Measurements from ENCODE around the gene SNAPC4. TPM values are rescaled to one million over a fixed set of nuclear protein-coding genes. Genes with fewer than 3 reads are reported as not detected.

The SNAPC4 gene
- total RNA-seq, 1 experiment from 2014 or later: 6.3 TPM

DNA sequence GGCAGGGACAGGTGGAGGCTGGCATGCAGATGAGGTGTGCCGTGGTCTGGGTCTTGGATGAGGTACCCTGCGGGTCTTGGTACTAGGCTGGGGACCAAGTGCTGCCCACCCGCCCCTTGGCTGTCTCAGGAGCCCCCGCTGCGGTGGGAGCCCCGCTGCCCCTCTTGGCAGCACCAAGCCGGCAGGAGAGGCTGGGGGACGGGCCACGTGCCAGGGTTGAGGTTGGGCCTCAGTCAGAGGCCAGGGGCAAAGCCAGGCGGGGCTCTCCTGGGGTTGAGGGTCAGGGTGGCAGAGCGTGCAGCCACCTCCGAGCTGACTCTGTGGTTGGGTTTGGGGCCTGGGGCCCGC, 28.5 kb downstream of the SNAPC4 start:
- no peaks in the 10 kb centered on the region; the same call in 1 of the 2 replicates for H3K36me3 ChIP-seq
- peaks cover 16% of the 10 kb centered on the region for H3K4me1 ChIP-seq (replicated peaks)
- no peaks in the 10 kb centered on the region for H3K27me3 ChIP-seq (replicated peaks)
- H3K4me3 ChIP-seq: no peak overlapping the region
- H3K9me3 ChIP-seq (replicated peaks): no peaks in the 10 kb centered on the region
- no peak for DNase-seq (ENCODE audit: low read depth in 1 of 2, low spot score in 2 of 2)
- no peak overlapping the region for H3K27ac ChIP-seq

DNA sequence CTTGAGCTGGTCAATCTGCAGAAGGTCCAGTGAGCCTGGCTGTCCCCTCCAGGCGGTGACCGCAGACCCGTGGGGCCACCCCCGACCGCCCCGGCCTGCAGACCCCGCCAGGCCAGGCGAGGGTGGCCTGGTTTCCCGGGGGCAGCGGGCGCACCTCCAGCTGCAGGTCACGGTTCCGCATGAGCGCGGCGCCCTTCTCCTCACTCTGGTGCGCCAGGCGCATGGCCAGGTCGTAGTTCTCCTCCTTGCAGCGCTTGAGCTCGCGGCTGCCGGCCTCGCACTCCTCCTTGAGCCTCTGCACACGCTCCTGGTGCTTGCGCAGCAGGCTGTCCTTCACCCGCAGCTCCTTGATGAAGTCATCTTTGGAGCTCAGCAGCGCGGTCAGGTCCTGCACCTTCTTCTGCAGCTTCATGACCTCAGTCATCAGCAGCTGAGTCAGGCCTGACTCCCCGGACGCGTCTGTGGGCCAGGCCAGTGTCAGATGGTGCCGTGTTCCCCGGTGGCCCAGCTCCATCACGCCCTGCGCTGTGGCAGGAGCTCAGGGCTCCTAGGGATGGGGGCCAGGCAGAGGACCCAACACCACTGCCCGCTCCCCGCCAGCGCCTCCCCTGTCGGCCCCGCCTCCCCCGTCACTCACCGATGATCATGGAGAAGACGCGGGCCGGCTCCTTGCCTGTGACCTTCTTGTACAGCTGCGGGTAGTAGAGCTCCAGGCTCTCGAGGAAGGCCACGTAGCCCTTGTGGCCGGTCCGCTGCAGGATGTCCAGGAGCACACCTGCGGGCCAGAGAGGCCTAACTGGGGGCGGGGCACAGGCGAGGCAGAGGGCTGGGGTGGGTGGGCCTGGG, 29.1 kb downstream of the SNAPC4 start:
- no peak for DNase-seq (ENCODE audit: low read depth in 1 of 2, low spot score in 2 of 2)
- Histone ChIP-seq H3K27me3 (replicated peaks) (no peaks in the 10 kb centered on the region), H3K9me3 (replicated peaks) (no peaks in the 10 kb centered on the region), H3K4me1 (replicated peaks) (peaks cover 16% of the 10 kb centered on the region), H3K27ac (no peak overlapping the region), H3K36me3 (no peaks in the 10 kb centered on the region; the same call in 1 of the 2 replicates), H3K4me3 (no peak overlapping the region)

DNA sequence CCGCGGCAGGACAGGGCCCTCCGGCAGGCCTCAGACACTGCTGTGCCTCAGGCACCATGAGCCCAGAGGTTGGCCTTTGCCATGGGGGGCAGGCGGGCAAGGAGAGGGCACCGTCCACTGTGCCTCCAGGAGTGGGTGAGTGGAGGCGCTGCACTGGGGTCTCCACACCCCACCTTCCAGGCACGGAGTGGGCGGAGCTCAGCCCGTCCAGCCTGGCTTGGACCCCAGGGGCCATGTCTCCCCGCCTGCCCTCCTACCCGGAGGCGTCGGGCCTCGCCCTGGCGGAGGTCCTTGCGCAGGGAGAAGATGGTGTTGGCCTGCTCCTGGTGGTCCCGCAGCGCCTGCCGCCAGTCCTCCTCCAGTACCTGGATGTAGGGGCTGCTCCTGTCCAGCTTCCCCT, 29.9 kb downstream of the SNAPC4 start:
- no peak for DNase-seq (ENCODE audit: low read depth in 1 of 2, low spot score in 2 of 2)
- Histone ChIP-seq H3K27me3 (replicated peaks) (no peaks in the 10 kb centered on the region), H3K36me3 (no peaks in the 10 kb centered on the region), H3K4me3 (no peak overlapping the region), H3K9me3 (replicated peaks) (no peaks in the 10 kb centered on the region), H3K4me1 (replicated peaks) (peaks cover 16% of the 10 kb centered on the region), H3K27ac (no peak overlapping the region)

DNA sequence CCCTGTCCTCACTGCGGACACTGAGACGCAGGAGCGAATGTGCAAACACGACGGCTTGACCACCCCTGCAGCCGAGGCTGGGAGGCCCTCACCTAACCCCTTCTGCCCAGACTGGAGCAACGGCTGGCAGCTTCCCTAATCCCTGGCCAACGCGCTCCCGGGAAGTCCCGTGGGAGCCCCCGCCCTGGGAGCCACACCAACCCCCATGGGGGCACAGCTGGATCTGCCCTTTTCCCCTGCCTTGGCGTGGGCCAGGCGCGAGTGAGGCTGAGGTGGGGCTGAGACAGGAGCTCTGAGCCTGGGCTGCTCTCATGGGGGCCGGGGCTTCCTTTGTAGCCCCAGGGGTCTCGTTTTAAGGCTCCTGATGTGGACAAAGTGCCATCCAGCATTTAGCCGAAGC, 31.8 kb downstream of the SNAPC4 start:
- Histone ChIP-seq H3K27me3 (replicated peaks) (no peaks in the 10 kb centered on the region), H3K27ac (no peak overlapping the region), H3K9me3 (replicated peaks) (peaks cover 7% of the 10 kb centered on the region), H3K4me3 (no peak overlapping the region), H3K36me3 (peaks cover 7% of the 10 kb centered on the region), H3K4me1 (replicated peaks) (peaks cover 23% of the 10 kb centered on the region)
- no peak for DNase-seq (ENCODE audit: low read depth in 1 of 2, low spot score in 2 of 2)

DNA sequence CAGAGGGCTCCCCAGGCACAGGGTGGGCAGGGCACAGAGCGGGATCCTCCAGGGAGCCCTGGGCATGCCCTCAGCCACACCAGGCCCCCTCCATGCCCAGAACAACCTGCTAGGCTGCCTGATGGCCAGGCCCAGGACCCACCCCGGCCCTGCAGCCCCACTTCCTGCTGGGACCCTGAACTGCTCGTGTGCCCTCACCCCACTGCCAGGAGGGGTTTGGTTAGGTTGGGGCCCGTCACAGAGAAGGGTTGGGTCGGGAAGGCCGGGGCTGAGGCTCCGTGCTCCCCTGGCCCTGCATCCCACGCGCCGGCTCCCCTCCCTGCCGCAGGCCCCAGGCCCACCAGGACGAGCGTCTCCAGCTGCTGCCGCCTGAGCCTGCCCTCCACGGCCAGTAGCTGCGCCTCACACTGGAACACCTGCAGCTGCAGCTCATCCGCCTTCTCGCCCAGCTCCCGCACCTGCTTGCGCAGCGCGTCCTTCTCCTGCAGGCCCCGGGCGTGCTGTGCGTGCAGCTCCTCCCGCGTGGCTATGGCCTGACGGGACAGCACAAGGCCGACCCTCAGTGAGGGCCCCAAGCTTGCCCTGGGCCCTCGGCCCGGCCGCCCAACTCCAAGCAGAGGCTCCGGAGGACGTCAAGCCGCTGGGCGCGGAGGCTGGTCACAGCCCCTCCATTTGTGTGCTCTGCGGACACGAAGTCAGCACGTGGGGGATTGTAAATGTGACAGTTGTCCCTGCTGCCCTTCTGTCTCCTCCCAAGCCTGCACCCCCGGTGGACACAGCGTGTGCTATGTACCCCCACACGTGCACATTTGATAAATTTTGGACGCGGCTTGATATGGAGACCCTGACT, 32.4 kb downstream of the SNAPC4 start:
- peaks cover 11% of the 10 kb centered on the region for H3K36me3 ChIP-seq
- H3K9me3 ChIP-seq (replicated peaks): peaks cover 7% of the 10 kb centered on the region
- H3K4me1 ChIP-seq (replicated peaks): peaks cover 21% of the 10 kb centered on the region
- no peak overlapping the region for H3K27ac ChIP-seq
- H3K27me3 ChIP-seq (replicated peaks): no peaks in the 10 kb centered on the region
- no peak for DNase-seq (ENCODE audit: low read depth in 1 of 2, low spot score in 2 of 2)
- H3K4me3 ChIP-seq: no peak overlapping the region

DNA sequence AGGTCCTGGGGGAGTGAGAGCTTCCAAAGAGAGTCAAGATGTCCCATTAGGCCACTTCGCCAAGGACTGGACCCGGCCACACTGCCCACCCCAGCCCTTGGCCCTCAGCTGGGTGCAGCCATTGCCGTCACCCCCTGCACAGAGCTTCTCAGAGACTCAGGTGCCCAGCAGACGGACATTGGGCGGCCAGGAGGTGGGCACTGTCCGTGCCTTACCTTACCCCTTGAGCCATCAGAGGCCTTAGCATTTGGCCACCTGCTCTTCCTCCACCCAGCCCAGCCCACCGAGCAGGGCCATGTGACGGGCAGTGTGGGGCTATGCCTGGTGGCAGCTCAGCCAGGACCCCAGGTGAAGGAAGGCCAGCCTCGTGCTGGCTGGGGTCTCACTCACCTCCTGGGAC, 33.1 kb downstream of the SNAPC4 start:
- Histone ChIP-seq H3K27ac (no peak overlapping the region), H3K9me3 (replicated peaks) (peaks cover 7% of the 10 kb centered on the region), H3K36me3 (peaks cover 18% of the 10 kb centered on the region), H3K27me3 (replicated peaks) (no peaks in the 10 kb centered on the region), H3K4me3 (no peak overlapping the region), H3K4me1 (replicated peaks) (peaks cover 22% of the 10 kb centered on the region)
- DNase-seq (ENCODE audit: low read depth in 1 of 2, low spot score in 2 of 2): no peak

DNA sequence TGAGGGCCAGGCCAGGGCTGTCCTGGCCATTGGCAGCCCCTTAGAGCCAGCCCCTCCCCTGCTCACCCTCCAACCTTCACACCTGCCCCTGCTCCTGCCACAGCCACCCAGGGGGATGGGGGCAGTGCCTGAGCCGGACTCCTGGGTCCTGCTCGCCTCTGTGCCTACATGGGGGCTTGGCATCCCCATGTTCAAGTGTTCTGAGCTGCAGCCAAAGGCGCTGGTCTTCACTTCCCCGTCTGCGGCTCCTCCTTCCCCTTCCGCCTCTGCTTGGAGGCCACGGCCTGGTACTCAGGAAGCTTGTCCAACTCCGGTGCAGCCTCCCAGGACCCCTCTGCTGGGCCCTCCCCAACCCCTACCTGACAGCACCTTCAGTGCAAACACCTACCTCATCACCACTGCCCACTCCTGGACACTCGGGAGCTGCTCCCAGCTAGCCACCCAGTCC, 34.2 kb downstream of the SNAPC4 start:
- H3K4me3 ChIP-seq: no peak overlapping the region

DNA sequence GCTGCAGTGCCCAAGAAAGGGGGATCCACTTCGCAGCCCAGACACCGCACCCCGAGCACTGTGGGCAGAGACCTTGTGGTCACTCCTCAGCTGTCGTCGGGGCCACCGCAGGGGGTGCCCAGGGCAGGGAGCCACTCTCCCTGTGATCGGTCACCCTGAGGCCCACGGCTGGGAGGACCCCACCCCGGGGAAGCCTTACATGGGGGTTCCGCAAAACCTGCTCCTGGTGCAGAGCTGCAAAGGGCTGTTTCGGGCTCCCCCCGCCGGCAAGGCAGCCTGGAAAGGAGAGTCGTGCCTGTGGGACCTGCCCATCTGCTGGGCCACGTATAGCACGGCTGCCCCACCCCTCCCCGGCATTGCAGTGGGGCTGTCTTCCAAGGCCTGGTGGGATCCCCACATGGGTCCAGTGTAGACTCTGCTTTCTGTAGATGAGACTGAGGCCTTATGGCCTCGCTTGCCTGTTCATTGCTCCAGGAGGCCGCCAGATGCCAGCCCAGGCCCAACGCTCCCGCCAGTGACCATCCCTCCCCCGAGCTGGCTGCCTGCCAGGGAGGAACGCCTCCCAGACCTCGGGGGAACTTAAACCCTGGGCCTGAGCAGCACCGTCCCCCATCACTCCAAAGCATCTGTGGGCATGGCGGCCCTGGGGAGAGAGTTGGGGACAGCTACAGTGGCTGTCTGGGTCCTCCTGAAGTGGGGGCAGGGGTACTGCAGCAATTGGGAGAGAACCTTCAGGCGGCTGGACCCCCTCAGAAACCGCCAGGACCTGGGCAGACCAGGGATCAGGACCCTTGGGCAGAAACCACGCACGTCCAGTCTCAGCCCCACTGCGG, 34.8 kb downstream of the SNAPC4 start:
- Histone ChIP-seq H3K27ac (no peak overlapping the region), H3K4me3 (no peak overlapping the region), H3K4me1 (replicated peaks) (peaks cover 38% of the 10 kb centered on the region), H3K27me3 (replicated peaks) (no peaks in the 10 kb centered on the region), H3K9me3 (replicated peaks) (peaks cover 7% of the 10 kb centered on the region), H3K36me3 (peaks cover 27% of the 10 kb centered on the region)
- DNase-seq (ENCODE audit: low read depth in 1 of 2, low spot score in 2 of 2): no peak

More for the DNA sequence above, 34.2 kb downstream of the SNAPC4 start:
- Histone ChIP-seq H3K27me3 (replicated peaks) (no peaks in the 10 kb centered on the region), H3K27ac (no peak overlapping the region), H3K9me3 (replicated peaks) (peaks cover 7% of the 10 kb centered on the region), H3K4me1 (replicated peaks) (peaks cover 32% of the 10 kb centered on the region), H3K36me3 (peaks cover 21% of the 10 kb centered on the region)
- DNase-seq (ENCODE audit: low read depth in 1 of 2, low spot score in 2 of 2): no peak

DNA sequence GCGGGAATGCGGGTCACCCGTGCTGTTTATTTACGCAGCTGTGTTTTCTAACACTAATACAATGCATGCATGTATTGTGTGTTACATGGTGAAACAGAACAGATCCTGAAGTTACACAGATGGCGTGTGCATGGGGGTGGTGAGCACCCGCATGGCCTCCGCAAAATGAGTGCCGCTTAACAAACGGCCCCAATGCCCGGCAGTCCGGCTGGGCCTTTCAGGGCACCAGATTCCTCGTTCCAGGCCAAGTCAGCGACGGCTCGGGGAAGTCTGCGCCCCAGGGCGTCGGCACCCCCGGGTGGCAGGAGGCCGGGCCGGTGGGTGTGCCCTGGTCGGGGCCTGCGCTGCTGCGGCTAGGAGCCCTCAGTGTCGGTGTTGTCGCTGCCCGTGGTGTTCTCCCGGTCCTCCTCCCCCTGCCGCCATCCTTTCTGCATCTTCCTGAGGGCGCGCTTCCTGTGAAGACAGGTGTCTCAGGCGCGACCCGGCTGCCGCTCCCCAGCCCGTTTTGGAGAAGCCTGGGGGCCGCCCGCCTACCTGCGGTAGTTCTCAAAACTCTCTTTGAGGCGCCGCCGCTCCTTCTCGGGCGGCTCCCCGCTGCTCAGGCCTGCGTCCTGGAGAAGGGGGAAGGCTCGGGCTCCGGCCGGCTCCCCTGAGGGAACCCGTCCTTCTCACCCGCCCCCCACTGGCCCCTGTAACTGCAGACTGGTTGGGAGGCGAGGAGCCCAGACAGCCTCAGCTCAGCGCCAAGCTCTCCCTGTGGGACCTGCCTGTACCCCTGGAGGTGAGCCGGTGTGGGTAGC, 35.8 kb downstream of the SNAPC4 start:
- H3K36me3 ChIP-seq: peaks cover 36% of the 10 kb centered on the region
- peaks cover 7% of the 10 kb centered on the region for H3K9me3 ChIP-seq (replicated peaks)
- no peak for DNase-seq (ENCODE audit: low read depth in 1 of 2, low spot score in 2 of 2)
- no peaks in the 10 kb centered on the region for H3K27me3 ChIP-seq (replicated peaks)
- H3K4me1 ChIP-seq (replicated peaks): peaks cover 48% of the 10 kb centered on the region
- peak overlapping the region; percentile 100 for H3K4me3 ChIP-seq
- no peak overlapping the region for H3K27ac ChIP-seq

DNA sequence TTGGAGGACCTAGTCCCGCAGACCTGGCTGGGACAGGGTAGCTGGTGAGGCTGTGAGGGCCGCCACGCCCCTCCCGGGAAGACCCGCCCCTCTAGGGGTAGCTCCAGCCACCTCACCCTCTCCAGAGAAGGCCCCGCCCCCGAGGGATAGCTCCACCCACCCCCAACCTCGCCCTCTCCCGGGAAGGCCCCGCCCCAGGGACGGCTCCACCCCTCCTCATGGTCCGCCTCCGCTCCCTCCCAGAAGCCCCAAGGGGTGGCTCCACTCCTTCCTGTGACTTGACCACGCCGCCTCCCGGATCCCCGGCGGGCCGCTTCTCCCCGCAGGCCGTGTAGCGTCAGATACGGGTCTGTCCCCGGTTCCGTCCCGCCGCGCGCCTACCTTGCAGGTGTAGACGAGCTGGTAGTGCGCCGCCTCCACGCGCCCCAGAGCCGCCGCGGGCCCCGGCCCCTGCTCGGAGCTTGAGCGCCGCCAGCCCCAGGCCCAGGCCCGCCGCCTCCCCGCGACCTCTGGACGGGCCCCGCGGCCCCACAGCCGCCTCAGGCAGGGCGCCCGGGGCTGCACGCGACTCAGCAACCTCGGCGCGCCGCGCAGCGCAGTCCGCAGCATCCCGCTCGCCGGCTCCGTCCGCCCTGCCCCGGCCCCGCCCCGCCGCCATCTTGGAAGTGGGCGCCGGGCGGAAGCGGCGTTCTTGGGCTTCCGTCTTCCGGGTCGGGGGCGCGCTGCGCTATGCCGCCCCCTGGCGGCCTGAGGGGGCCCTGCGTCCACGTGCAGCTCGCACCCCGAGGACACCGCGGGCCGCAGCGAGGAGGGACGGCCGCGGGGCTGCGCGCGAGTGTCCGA, 36.6 kb downstream of the SNAPC4 start, which contains the start of gene DNLZ:
DNLZ (minus strand) TSS at position 639 of the 843 bp plus-strand sequence; CDS start at position 609, 30 bp downstream.
- peaks cover 7% of the 10 kb centered on the region for H3K9me3 ChIP-seq (replicated peaks)
- H3K36me3 ChIP-seq: peaks cover 44% of the 10 kb centered on the region
- no peaks in the 10 kb centered on the region for H3K27me3 ChIP-seq (replicated peaks)
- H3K27ac ChIP-seq: peak within 1 kb of the TSS; percentile 65
- DNase-seq (ENCODE audit: low read depth in 1 of 2, low spot score in 2 of 2): peak; percentile 85 to 97
- H3K4me3 ChIP-seq: peak within 1 kb of the TSS; percentile 100
- peaks cover 51% of the 10 kb centered on the region for H3K4me1 ChIP-seq (replicated peaks)

DNA sequence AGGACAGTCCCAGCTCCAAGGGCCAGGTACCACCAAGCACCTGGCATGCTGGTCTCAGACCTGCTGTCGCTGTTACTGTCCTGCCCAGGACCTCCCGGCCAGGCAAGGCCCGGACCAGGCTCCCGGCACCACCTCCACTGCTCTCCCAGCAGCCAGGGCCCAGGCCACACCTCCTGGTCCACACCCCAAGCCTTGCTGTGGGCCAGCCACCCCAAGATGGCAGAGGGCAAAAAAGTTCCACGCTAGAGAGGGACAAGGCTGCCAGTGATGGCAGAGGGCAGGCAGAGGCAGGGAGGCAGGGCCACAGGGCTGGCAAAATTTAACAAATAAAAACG, 37.6 kb downstream of the SNAPC4 start:
- Histone ChIP-seq H3K4me3 (no peak overlapping the region), H3K9me3 (replicated peaks) (peaks cover 7% of the 10 kb centered on the region), H3K27ac (no peak overlapping the region), H3K4me1 (replicated peaks) (peaks cover 51% of the 10 kb centered on the region), H3K27me3 (replicated peaks) (no peaks in the 10 kb centered on the region), H3K36me3 (peaks cover 53% of the 10 kb centered on the region)
- no peak for DNase-seq (ENCODE audit: low read depth in 1 of 2, low spot score in 2 of 2)

DNA sequence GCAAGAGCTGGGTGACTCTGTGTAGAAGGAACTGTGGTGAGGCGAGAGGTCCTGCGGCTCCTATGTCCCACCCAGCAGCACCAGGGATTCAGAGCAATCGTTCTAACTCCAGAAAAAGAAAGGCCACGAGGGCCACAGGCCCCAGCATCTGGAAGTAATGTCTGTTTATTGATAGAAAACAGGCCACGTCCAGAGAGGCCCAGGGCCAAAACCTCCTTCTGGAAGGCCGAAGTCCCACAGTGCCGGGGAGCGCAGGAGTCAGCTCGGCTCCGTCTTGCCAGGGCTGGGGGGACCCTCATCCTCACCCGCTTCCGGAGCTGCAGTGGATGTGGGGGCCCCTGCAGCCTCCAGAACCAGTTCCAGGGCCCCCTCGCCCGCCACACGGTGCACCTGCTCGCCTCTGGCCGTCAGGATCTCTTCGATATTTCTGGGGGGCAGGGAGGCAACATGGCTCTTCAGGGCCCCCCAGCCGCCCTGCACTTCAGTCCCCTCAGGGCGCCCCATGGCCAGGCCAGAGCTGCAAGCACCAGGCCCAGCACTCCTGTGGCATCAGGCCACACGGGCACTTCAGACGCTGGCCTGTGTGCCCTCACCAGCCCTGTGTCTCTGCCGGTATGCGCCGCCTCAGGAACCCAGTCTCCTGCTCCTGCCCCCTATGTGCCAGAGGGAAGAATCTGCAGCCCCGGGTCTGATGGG, 38.1 kb downstream of the SNAPC4 start:
- no peaks in the 10 kb centered on the region for H3K27me3 ChIP-seq (replicated peaks)
- no peak overlapping the region for H3K4me3 ChIP-seq
- H3K27ac ChIP-seq: peak overlapping the region; percentile 92
- DNase-seq (ENCODE audit: low read depth in 1 of 2, low spot score in 2 of 2): no peak
- H3K36me3 ChIP-seq: peaks cover 58% of the 10 kb centered on the region
- peaks cover 7% of the 10 kb centered on the region for H3K9me3 ChIP-seq (replicated peaks)
- peaks cover 51% of the 10 kb centered on the region for H3K4me1 ChIP-seq (replicated peaks)
